Astrocyte of the spinal cord (primary cell): ENCODE data around the gene LBP.

Experiments used
- DNase-seq: peaks from one replicate; pipeline ENCODE4 v3.0.0; 2011; ENCODE audit warnings: low read depth, low spot score
- H3K4me3 ChIP-seq: 2 replicates; pipeline ENCODE4 v1.5.1; 2011; ENCODE audit warnings: low read depth, mild to moderate bottlenecking, low read length, moderate library complexity
- in situ Hi-C: cut with HindIII; loops from 2 replicates; pipeline ENCODE4 v1.10.0; 2017; ENCODE audit warnings: low sequenced_read_pairs
- TF ChIP-seq, protein P1 (sequence below): IDR thresholded peaks from 2 replicates; pipeline ENCODE4 v1.5.1; 2012; ENCODE audit warnings: low read depth, mild to moderate bottlenecking, low read length, inconsistent platforms

The LBP gene

DNA sequence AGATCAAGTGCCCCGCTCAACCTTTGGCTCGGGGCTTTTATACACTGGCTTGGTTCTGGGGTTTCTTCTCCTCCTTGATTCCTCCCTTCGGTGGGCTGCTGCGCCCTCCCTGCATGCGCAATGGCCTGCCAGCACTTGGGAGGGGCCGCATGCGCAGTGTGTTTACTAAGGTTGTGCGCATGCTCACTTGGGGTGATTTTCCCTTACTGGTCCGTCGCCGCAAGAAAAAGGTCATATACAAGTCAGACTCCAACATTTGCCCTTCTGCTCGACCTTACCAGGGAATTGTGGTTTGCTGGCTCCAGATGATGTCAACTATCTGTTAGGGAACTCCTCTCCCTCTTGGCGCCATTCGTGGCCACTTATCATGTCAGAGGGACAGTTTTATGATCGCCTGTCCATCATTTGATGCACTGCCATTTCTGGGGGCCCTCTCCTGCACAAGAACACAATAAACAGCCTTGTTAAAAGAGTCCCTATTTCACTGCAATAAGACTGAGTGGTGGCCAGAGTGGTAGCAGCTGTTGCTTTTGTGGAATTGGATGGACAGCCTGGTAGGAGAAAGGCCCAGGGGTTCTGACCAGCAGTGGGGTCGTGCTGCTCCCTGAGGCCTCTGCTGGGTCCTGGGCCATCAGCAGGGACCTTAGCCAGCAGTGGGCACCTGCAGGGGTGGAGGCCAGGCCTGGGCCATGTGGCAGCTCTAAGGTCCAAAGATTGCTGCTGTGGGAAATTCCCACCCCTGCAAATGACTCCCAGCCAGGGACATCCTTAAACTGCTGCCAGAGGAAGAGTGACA is 2.8 kb upstream of the LBP start:
- in situ Hi-C loops = no loop called here
- DNase-seq = peak; percentile 17
- TF ChIP-seq, protein P1, sequence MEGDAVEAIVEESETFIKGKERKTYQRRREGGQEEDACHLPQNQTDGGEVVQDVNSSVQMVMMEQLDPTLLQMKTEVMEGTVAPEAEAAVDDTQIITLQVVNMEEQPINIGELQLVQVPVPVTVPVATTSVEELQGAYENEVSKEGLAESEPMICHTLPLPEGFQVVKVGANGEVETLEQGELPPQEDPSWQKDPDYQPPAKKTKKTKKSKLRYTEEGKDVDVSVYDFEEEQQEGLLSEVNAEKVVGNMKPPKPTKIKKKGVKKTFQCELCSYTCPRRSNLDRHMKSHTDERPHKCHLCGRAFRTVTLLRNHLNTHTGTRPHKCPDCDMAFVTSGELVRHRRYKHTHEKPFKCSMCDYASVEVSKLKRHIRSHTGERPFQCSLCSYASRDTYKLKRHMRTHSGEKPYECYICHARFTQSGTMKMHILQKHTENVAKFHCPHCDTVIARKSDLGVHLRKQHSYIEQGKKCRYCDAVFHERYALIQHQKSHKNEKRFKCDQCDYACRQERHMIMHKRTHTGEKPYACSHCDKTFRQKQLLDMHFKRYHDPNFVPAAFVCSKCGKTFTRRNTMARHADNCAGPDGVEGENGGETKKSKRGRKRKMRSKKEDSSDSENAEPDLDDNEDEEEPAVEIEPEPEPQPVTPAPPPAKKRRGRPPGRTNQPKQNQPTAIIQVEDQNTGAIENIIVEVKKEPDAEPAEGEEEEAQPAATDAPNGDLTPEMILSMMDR = no peak
- H3K4me3 ChIP-seq = no peak overlapping the region

DNA sequence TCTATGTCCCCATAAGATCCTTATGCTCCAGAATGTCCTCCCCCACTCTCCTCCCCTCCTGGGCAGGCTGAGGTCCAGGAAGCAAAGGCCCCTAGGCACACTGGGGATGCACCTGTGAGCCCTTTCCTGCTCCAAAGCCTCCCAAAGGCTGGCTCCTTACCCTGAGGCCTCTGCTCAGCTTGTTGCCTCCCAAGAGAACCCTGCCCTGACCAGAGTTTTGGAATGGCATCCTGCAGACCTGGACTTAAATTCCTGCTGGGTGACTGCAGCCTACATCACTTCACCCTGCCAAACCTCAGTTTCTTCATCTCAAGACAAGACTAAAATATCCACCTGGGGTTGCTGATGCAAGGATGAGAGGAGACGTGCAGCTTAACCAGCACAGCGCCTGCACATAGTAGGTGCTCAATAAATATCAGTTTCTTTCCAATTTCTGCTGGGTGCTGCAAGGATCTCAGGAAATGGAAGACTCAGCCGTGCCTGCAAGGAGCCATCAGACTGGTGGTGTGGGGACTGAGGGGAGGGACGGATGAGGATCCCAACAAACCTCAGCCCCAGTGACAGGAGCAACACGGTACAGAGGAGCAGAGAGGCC is 2.1 kb upstream of the LBP start:
- H3K4me3 ChIP-seq = no peak overlapping the region
- no peak for DNase-seq
- TF ChIP-seq, protein P1 = no peak
- in situ Hi-C loops = no loop called here

- in situ Hi-C loops = no loop called here
These were observed 639 bp upstream of the LBP start for GRCh38 chr20:38345643-38346042.

GRCh38 chr20:38346741-38347140 is 459 bp downstream of the LBP start:
- no peak overlapping the region for H3K4me3 ChIP-seq
- in situ Hi-C loops = no loop called here
- TF ChIP-seq, protein P1 = no peak
- no peak for DNase-seq

More at GRCh38 chr20:38345643-38346042, 639 bp upstream of the LBP start:
- TF ChIP-seq, protein P1 = no peak
- no peak for DNase-seq
- no peak overlapping the region for H3K4me3 ChIP-seq

- H3K4me3 ChIP-seq = no peak overlapping the region
- in situ Hi-C loops = no loop called here
- TF ChIP-seq, protein P1 = no peak
- DNase-seq = no peak
These were observed 3.6 kb downstream of the LBP start for GRCh38 chr20:38349856-38350255.

- in situ Hi-C loops = no loop called here
- DNase-seq = no peak
- TF ChIP-seq, protein P1 = no peak
- no peak overlapping the region for H3K4me3 ChIP-seq
These were observed 4.8 kb downstream of the LBP start for GRCh38 chr20:38350879-38351775.
